SK-MEL-5 (cell line): ENCODE data around the gene PREB. TPM values are rescaled to one million over a fixed set of nuclear protein-coding genes. Genes with fewer than 3 reads are reported as not detected.

Source experiments
- total RNA-seq: library from RNA; depleted of rRNA; stranded (reverse); fragments of >200 nt; shearing (Covaris generic); gene quantifications from 2 replicates; pipeline ENCODE4 v1.2.3, GENCODE V29; 2014; rRNA removed

Gene PREB
- total RNA-seq, 1 experiment from 2014 or later = 98.1 TPM

Other genes starting within 250 kb of the PREB start
- gene MAPRE3, start 164.0 kb downstream of the PREB start, total RNA-seq = 3.5 and 4.0 TPM in 2 replicates
- 76.8 and 88.5 TPM in 2 replicates for gene TMEM214, start 101.7 kb downstream of the PREB start, total RNA-seq
- gene AGBL5, start 83.0 kb downstream of the PREB start, total RNA-seq = 30.7 and 32.1 TPM in 2 replicates
- gene OST4, start 63.0 kb downstream of the PREB start, total RNA-seq = 408 and 444 TPM in 2 replicates
- gene EMILIN1, start 56.0 kb downstream of the PREB start, total RNA-seq = 0.11 and 0.71 TPM in 2 replicates
- 3.0 and 3.2 TPM in 2 replicates for gene KHK, start 47.9 kb downstream of the PREB start, total RNA-seq
- 20.4 and 22.3 TPM in 2 replicates for gene CGREF1, start 15.5 kb downstream of the PREB start, total RNA-seq
- 1.1 and 1.5 TPM in 2 replicates for gene ABHD1, start 10.8 kb downstream of the PREB start, total RNA-seq
- gene PRR30, start 4.8 kb upstream of the PREB start, total RNA-seq = not detected in 2 replicates
- not detected in 2 replicates for gene TCF23, start 14.4 kb upstream of the PREB start, total RNA-seq
- 372 and 405 TPM in 2 replicates for gene ATRAID, start 77.4 kb upstream of the PREB start, total RNA-seq
- gene SLC5A6, start 77.6 kb upstream of the PREB start, total RNA-seq = 87.1 and 89.2 TPM in 2 replicates
- gene CAD, start 82.7 kb upstream of the PREB start, total RNA-seq = 37.0 and 38.3 TPM in 2 replicates
- 0.24 and 1.2 TPM in 2 replicates for gene SLC30A3, start 128.4 kb upstream of the PREB start, total RNA-seq
- not detected in 2 replicates for gene DNAJC5G, start 140.8 kb upstream of the PREB start, total RNA-seq
- gene TRIM54, start 147.8 kb upstream of the PREB start, total RNA-seq = not detected in 2 replicates
- 2.3 and 6.0 TPM in 2 replicates for gene UCN, start 173.8 kb upstream of the PREB start, total RNA-seq
- gene MPV17, start 188.5 kb upstream of the PREB start, total RNA-seq = 268 and 286 TPM in 2 replicates
- 99.9 and 100.0 TPM in 2 replicates for gene GTF3C2, start 222.1 kb upstream of the PREB start, total RNA-seq
- 32.8 and 36.9 TPM in 2 replicates for gene EIF2B4, start 235.7 kb upstream of the PREB start, total RNA-seq
- gene SNX17, start 236.0 kb upstream of the PREB start, total RNA-seq = 229 and 234 TPM in 2 replicates
- gene ZNF513, start 246.1 kb upstream of the PREB start, total RNA-seq = 9.3 and 10.1 TPM in 2 replicates